Mesenchymal stem cell (in vitro differentiated cells and primary cell): Measurements from ENCODE around the gene TSGA10.
A peak's percentile ranks its signal among the peaks of the same experiment; 100 is the strongest.

Experiments
- DNase-seq: peaks from one replicate; pipeline ENCODE4 v3.0.0-alpha.2; 2013
- H2AFZ ChIP-seq: one replicate; pipeline ENCODE4 v1.6.1; 2013; ENCODE audit warnings: low read depth, mild to moderate bottlenecking, control low read depth, inconsistent platforms, low read length, moderate library complexity
- H2AK5ac ChIP-seq: 2 replicates; pipeline ENCODE4 v1.6.1; 2013; ENCODE audit warnings: low read length, moderate library complexity, mild to moderate bottlenecking, inconsistent platforms; ENCODE audit not compliant: severe bottlenecking
- H2BK120ac ChIP-seq: one replicate; pipeline ENCODE4 v1.6.1; 2013; ENCODE audit warnings: low read depth, mild to moderate bottlenecking, inconsistent platforms, low read length, moderate library complexity
- H2BK12ac ChIP-seq, 2 experiments: one replicate each; pipeline ENCODE4 v1.6.1; 2013; ENCODE audit warnings: inconsistent platforms in 2 of 2, low read length in 2 of 2, mild to moderate bottlenecking in 2 of 2, moderate library complexity in 2 of 2, control low read depth in 1 of 2
- H2BK15ac ChIP-seq: one replicate; pipeline ENCODE4 v1.6.1; 2013; ENCODE audit warnings: mild to moderate bottlenecking, low read depth, inconsistent platforms; ENCODE audit not compliant: poor library complexity, severe bottlenecking
- H2BK5ac ChIP-seq: 2 replicates; pipeline ENCODE4 v1.6.1; 2013; ENCODE audit warnings: low read depth, mild to moderate bottlenecking, low read length, control low read depth, inconsistent platforms; ENCODE audit not compliant: poor library complexity, severe bottlenecking
- H3K14ac ChIP-seq, 2 experiments: one replicate each; pipeline ENCODE4 v1.6.1; 2013; ENCODE audit warnings: inconsistent platforms in 2 of 2, low read length in 2 of 2, control low read depth in 1 of 2, mild to moderate bottlenecking in 1 of 2, moderate library complexity in 1 of 2
- H3K18ac ChIP-seq, 2 experiments: one replicate each; pipeline ENCODE4 v1.6.1; 2013; ENCODE audit warnings: inconsistent platforms in 2 of 2, low read length in 2 of 2, control low read depth in 1 of 2, low read depth in 1 of 2, mild to moderate bottlenecking in 1 of 2
- H3K23ac ChIP-seq, 2 experiments: one replicate each; pipeline ENCODE4 v1.6.1; 2013; ENCODE audit warnings: inconsistent platforms in 2 of 2, low read length in 2 of 2, mild to moderate bottlenecking in 2 of 2, moderate library complexity in 2 of 2, control low read depth in 1 of 2
- H3K27ac ChIP-seq: 2 replicates; pipeline ENCODE4 v1.5.1; 2013; ENCODE audit warnings: mild to moderate bottlenecking, moderate library complexity, low read length, control low read depth, inconsistent platforms; ENCODE audit not compliant: poor library complexity, severe bottlenecking
- H3K27me3 ChIP-seq, 2 experiments: 2 replicates each; pipeline versions ENCODE4 v1.6.1 to v1.7.0; 2013; ENCODE audit warnings: low read length in 2 of 2, mild to moderate bottlenecking in 2 of 2, moderate library complexity in 2 of 2, control low read depth in 1 of 2, inconsistent platforms in 1 of 2; ENCODE audit not compliant: control insufficient read depth in 1 of 2, insufficient read depth in 1 of 2
- H3K36me3 ChIP-seq, 2 experiments: 2 replicates each; pipeline versions ENCODE4 v1.6.1 to v1.7.0; 2013; ENCODE audit warnings: low read length in 2 of 2, control low read depth in 1 of 2, inconsistent platforms in 1 of 2, low read depth in 1 of 2, mild to moderate bottlenecking in 1 of 2; ENCODE audit not compliant: insufficient read depth in 2 of 2, control insufficient read depth in 1 of 2
- H3K4ac ChIP-seq, 2 experiments: one replicate each; pipeline ENCODE4 v1.6.1; 2013; ENCODE audit warnings: inconsistent platforms in 2 of 2, low read length in 2 of 2, mild to moderate bottlenecking in 2 of 2, moderate library complexity in 2 of 2, control low read depth in 1 of 2, low read depth in 1 of 2
- H3K4me1 ChIP-seq: 2 replicates; pipeline ENCODE4 v1.6.1; 2013; ENCODE audit warnings: low read depth, low read length, control low read depth; ENCODE audit not compliant: control insufficient read depth, insufficient read depth
- H3K4me2 ChIP-seq: 2 replicates; pipeline ENCODE4 v1.6.1; 2013; ENCODE audit warnings: low read length, mild to moderate bottlenecking, inconsistent platforms; ENCODE audit not compliant: poor library complexity, severe bottlenecking
- H3K4me3 ChIP-seq, 2 experiments: 2 replicates each; pipeline versions ENCODE4 v1.5.1 to v1.7.0; 2013; ENCODE audit warnings: low read length in 2 of 2, mild to moderate bottlenecking in 2 of 2, control low read depth in 1 of 2, low read depth in 1 of 2; ENCODE audit not compliant: insufficient read depth in 1 of 2
- H3K79me1 ChIP-seq: replicated peaks from 2 replicates; pipeline ENCODE4 v1.6.1; 2013; ENCODE audit warnings: mild to moderate bottlenecking, control low read depth, low read length, inconsistent platforms; ENCODE audit not compliant: poor library complexity, severe bottlenecking
- H3K9ac ChIP-seq: 2 replicates; pipeline ENCODE4 v1.7.0; 2013; ENCODE audit warnings: mild to moderate bottlenecking, low read length, moderate library complexity
- H3K9me3 ChIP-seq: 2 replicates; pipeline ENCODE4 v1.7.0; 2013; ENCODE audit warnings: mild to moderate bottlenecking, low read length; ENCODE audit not compliant: control insufficient read depth
- H4K8ac ChIP-seq: one replicate; pipeline ENCODE4 v1.6.1; 2013; ENCODE audit warnings: inconsistent platforms, mild to moderate bottlenecking, low read length, moderate library complexity
- H4K91ac ChIP-seq: one replicate; pipeline ENCODE4 v1.6.1; 2013; ENCODE audit warnings: mild to moderate bottlenecking, low read length, inconsistent platforms
- WGBS: methylation state at CpG from one replicate; pipeline ENCODE4 v1.1.7; 2013; ENCODE audit warnings: mixed read lengths; 5-methylcytosine and 5-hydroxymethylcytosine counted together

Gene TSGA10

DNA sequence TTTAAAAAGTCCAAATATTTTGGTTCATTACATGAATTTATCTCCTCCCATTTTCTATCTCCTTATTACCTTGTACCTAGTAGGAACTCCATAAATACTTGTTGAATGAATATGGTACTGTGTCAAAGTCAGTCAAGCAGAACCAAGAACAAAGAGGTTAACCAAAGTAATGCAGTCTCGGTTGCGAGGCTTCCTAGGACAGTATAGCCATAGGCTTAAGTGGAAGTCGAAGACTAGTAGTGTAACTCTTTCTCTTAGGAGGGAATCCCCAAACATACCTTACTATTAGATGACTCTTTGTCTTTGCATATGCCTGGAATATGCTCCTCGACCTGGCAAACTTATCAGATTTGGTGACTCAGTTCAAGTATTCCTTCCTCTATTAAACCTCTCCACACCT, 4.9 kb upstream of the TSGA10 start:
- Histone ChIP-seq H3K79me1 (peaks cover 10% of the 10 kb centered on the region), H3K9ac (no peak overlapping the region), H3K23ac (no peak overlapping the region), H3K27ac (no peak overlapping the region), H2BK12ac (no peak overlapping the region), H3K4me3 (no peak overlapping the region), H2BK5ac (no peak overlapping the region), H3K9me3 (no peaks in the 10 kb centered on the region), H3K14ac (no peak overlapping the region), H2AK5ac (no peak overlapping the region), H3K4ac (no peak overlapping the region), H3K4me2 (no peak overlapping the region), H3K4me1 (no peaks in the 10 kb centered on the region), H3K18ac (no peak overlapping the region), H4K8ac (no peak overlapping the region), H2BK120ac (no peak overlapping the region), H3K27me3 (no peaks in the 10 kb centered on the region), H3K36me3 (peaks cover 0 to 61% of the 10 kb centered on the region in 2 experiments), H2BK15ac (no peak overlapping the region), H4K91ac (no peak overlapping the region), H2AFZ (no peak overlapping the region)
- no peak for DNase-seq
- 100% methylated on average over 4 of the region's 4 CpGs for WGBS

DNA sequence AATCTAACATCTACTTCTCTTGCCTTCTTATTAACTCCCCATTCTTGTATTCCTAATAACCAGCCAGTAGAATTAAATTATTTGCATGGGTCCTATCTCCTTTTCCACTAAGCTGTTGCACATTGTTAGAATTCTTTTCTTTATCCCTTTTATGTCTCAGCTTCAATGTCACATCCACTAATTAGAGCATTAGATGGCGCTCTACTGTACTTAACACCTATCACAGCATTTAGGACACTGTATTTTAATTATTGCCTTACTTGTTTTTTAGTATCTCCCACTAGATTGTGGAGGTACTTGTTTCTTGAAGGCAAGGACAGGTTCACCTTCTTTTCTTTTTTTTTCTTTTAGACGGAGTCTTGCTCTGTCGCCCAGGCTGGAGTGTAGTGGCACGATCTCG, 3.9 kb upstream of the TSGA10 start:
- no peaks in the 10 kb centered on the region for H3K9me3 ChIP-seq
- no peak overlapping the region for H3K4me2 ChIP-seq
- H2BK15ac ChIP-seq, result no peak overlapping the region
- peaks cover 0 to 56% of the 10 kb centered on the region in 2 experiments for H3K36me3 ChIP-seq
- H3K18ac ChIP-seq, result no peak overlapping the region
- H2BK12ac ChIP-seq, result no peak overlapping the region
- H2BK120ac ChIP-seq, result no peak overlapping the region
- no peak overlapping the region for H2AFZ ChIP-seq
- H3K4me1 ChIP-seq, result peaks cover 2% of the 10 kb centered on the region
- H2BK5ac ChIP-seq, result no peak overlapping the region
- WGBS, result 100% methylated on average over 5 of the region's 5 CpGs
- no peak overlapping the region for H2AK5ac ChIP-seq
- no peak overlapping the region for H4K91ac ChIP-seq
- H3K79me1 ChIP-seq, result peaks cover 13% of the 10 kb centered on the region
- no peak overlapping the region for H3K4me3 ChIP-seq
- no peak overlapping the region for H3K27ac ChIP-seq
- H3K14ac ChIP-seq, result no peak overlapping the region
- H3K23ac ChIP-seq, result no peak overlapping the region
- no peak overlapping the region for H4K8ac ChIP-seq
- H3K27me3 ChIP-seq, result no peaks in the 10 kb centered on the region
- H3K9ac ChIP-seq, result no peak overlapping the region
- H3K4ac ChIP-seq, result no peak overlapping the region
- DNase-seq, result no peak

DNA sequence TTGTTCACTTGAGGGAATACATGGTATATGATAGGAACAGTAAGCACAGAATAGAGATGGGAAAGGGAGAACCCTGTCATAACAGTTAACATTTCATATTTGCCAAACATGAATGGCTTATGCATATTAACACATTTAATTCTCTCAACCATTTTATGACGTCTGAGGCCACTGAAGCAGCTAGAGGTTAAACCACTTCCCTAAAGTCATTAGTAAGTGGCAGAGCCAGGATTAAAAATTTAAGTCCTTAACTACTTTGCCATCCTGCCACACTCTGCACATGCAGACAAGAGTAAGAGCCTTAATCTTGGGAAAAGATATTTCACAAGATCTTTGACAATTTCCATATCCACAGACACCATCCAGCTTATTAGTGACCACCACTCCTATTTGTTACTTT, 2.1 kb upstream of the TSGA10 start:
- H2BK5ac ChIP-seq, result no peak overlapping the region
- H3K23ac ChIP-seq, result no peak overlapping the region
- no peak overlapping the region for H3K14ac ChIP-seq
- WGBS, result 85% methylated on average over 1 of the region's 1 CpG
- H3K36me3 ChIP-seq, result peaks cover 0 to 45% of the 10 kb centered on the region in 2 experiments
- H2BK15ac ChIP-seq, result no peak overlapping the region
- no peaks in the 10 kb centered on the region for H3K9me3 ChIP-seq
- H3K79me1 ChIP-seq, result peaks cover 18% of the 10 kb centered on the region
- no peak overlapping the region for H2AFZ ChIP-seq
- H3K27me3 ChIP-seq, result no peaks in the 10 kb centered on the region
- no peak overlapping the region for H3K27ac ChIP-seq
- H3K4me3 ChIP-seq, result no peak overlapping the region
- no peak overlapping the region for H4K8ac ChIP-seq
- H3K4me2 ChIP-seq, result no peak overlapping the region
- no peak overlapping the region for H2BK120ac ChIP-seq
- no peak overlapping the region for H2AK5ac ChIP-seq
- no peak for DNase-seq
- H3K9ac ChIP-seq, result no peak overlapping the region
- H3K18ac ChIP-seq, result no peak overlapping the region
- H2BK12ac ChIP-seq, result no peak overlapping the region
- H3K4me1 ChIP-seq, result peaks cover 2% of the 10 kb centered on the region
- no peak overlapping the region for H4K91ac ChIP-seq
- H3K4ac ChIP-seq, result no peak overlapping the region

DNA sequence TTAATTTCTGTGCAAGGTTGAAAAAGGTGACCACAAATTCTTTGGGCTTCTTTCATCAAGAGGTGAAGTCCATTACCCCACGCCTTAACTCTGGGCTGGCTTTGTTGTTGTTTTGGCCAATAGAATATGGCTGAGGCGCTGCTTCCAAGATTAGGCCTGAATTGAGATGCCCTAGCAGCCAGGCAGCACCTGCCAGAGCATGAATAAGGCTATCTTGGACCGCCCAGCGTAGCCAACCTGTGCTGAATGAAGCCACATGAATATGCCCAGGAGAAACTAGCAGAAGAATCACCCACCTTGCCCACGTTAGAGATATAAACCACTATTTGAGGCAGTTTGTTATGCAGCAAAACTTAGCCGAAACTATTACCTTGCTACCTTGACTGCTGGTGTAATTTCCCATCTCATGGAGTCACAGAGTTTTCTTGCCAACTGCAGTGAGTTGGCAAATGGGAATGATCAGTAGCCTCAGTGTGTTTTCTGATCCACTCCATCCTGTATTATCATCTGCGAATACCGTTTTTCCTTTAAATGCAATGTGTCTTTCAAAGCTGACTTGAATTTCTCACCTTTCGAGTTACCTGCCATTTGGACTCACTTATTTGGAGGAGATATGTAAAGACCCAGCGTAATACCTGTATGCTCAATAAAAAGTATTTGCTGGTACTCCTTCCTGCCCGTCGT, 679 bp downstream of the TSGA10 start:
- Histone ChIP-seq H3K9me3 (no peaks in the 10 kb centered on the region), H3K27ac (no peak overlapping the region), H4K8ac (peak overlapping the region; percentile 8), H3K23ac (no peak overlapping the region), H2BK120ac (no peak overlapping the region), H2AK5ac (peak overlapping the region; percentile 9), H3K9ac (peak overlapping the region; percentile 98), H3K4me3 (peak overlapping the region; percentile 88 to 98), H3K4me1 (peaks cover 2% of the 10 kb centered on the region), H2BK15ac (no peak overlapping the region), H2BK5ac (no peak overlapping the region), H3K36me3 (peaks cover 0 to 24% of the 10 kb centered on the region in 2 experiments), H2BK12ac (peak overlapping the region in 1 of 2 experiments; percentile 82), H3K79me1 (peaks cover 19% of the 10 kb centered on the region), H3K4ac (peak overlapping the region in 1 of 2 experiments; percentile 75), H4K91ac (no peak overlapping the region), H3K27me3 (no peaks in the 10 kb centered on the region), H2AFZ (peak overlapping the region; percentile 94), H3K4me2 (peak overlapping the region; percentile 68), H3K18ac (peak overlapping the region; percentile 80 to 82), H3K14ac (peak overlapping the region in 1 of 2 experiments; percentile 82)
- no peak for DNase-seq
- 59% methylated on average over 12 of the region's 12 CpGs for WGBS
